ENCODE measurements around the gene PLCB4. TPM values are rescaled to one million over a fixed set of nuclear protein-coding genes. Genes with fewer than 3 reads are reported as not detected.

PLCB4 gene
- total RNA-seq, 1 donor from 2014 or later = 1.6 TPM

- Histone ChIP-seq H3K27me3 (ENCODE audit: control insufficient read depth, insufficient read depth, low read length) (no peaks in the 10 kb centered on the region), H3K4me3 (ENCODE audit: low read depth, low read length) (no peak overlapping the region), H3K36me3 (ENCODE audit: control insufficient read depth, insufficient read depth, low read length) (no peaks in the 10 kb centered on the region)
- TF ChIP-seq CTCF (IDR thresholded peaks at IDR 0.05; ENCODE audit: insufficient read depth, low read length, severe bottlenecking) = no peak
- no peak for FAIRE-seq
- no peak for DNase-seq (ENCODE audit: low read depth)
Observed at GRCh38 chr20:9024606-9025005, 44.3 kb upstream of the PLCB4 start.

- no peak overlapping the region for H3K4me3 ChIP-seq (ENCODE audit: low read depth, low read length)
- no peaks in the 10 kb centered on the region for H3K36me3 ChIP-seq (ENCODE audit: control insufficient read depth, insufficient read depth, low read length)
- DNase-seq (ENCODE audit: low read depth) (no peak), FAIRE-seq (no peak)
- TF ChIP-seq CTCF (IDR thresholded peaks at IDR 0.05; ENCODE audit: insufficient read depth, low read length, severe bottlenecking) = no peak
- H3K27me3 ChIP-seq (ENCODE audit: control insufficient read depth, insufficient read depth, low read length) = no peaks in the 10 kb centered on the region
Observed at GRCh38 chr20:9025011-9025410, 43.9 kb upstream of the PLCB4 start.

- TF ChIP-seq CTCF (IDR thresholded peaks at IDR 0.05; ENCODE audit: insufficient read depth, low read length, severe bottlenecking) = no peak
- H3K4me3 ChIP-seq (ENCODE audit: low read depth, low read length) = no peak overlapping the region
- DNase-seq (ENCODE audit: low read depth) = peak; percentile 73
- no peaks in the 10 kb centered on the region for H3K27me3 ChIP-seq (ENCODE audit: control insufficient read depth, insufficient read depth, low read length)
- FAIRE-seq = no peak
- no peaks in the 10 kb centered on the region for H3K36me3 ChIP-seq (ENCODE audit: control insufficient read depth, insufficient read depth, low read length)
Observed at GRCh38 chr20:9025643-9026042, 43.2 kb upstream of the PLCB4 start.

GRCh38 chr20:9027626-9028025 lies 41.3 kb upstream of the PLCB4 start:
- FAIRE-seq (no peak), DNase-seq (ENCODE audit: low read depth) (no peak)
- TF ChIP-seq CTCF (IDR thresholded peaks at IDR 0.05; ENCODE audit: insufficient read depth, low read length, severe bottlenecking) = no peak
- no peaks in the 10 kb centered on the region for H3K36me3 ChIP-seq (ENCODE audit: control insufficient read depth, insufficient read depth, low read length)
- no peak overlapping the region for H3K4me3 ChIP-seq (ENCODE audit: low read depth, low read length)
- H3K27me3 ChIP-seq (ENCODE audit: control insufficient read depth, insufficient read depth, low read length) = no peaks in the 10 kb centered on the region

- DNase-seq (ENCODE audit: low read depth) (no peak), FAIRE-seq (no peak)
- TF ChIP-seq CTCF (IDR thresholded peaks at IDR 0.05; ENCODE audit: insufficient read depth, low read length, severe bottlenecking) = no peak
- H3K27me3 ChIP-seq (ENCODE audit: control insufficient read depth, insufficient read depth, low read length) = no peaks in the 10 kb centered on the region
- no peaks in the 10 kb centered on the region for H3K36me3 ChIP-seq (ENCODE audit: control insufficient read depth, insufficient read depth, low read length)
- no peak overlapping the region for H3K4me3 ChIP-seq (ENCODE audit: low read depth, low read length)
Observed at GRCh38 chr20:9028419-9028818, 40.5 kb upstream of the PLCB4 start.

- no peak for FAIRE-seq
- Histone ChIP-seq H3K4me3 (ENCODE audit: low read depth, low read length) (no peak overlapping the region), H3K36me3 (ENCODE audit: control insufficient read depth, insufficient read depth, low read length) (no peaks in the 10 kb centered on the region), H3K27me3 (ENCODE audit: control insufficient read depth, insufficient read depth, low read length) (no peaks in the 10 kb centered on the region)
- no peak for DNase-seq (ENCODE audit: low read depth)
- no peak for TF ChIP-seq CTCF (IDR thresholded peaks at IDR 0.05; ENCODE audit: insufficient read depth, low read length, severe bottlenecking)
Observed at GRCh38 chr20:9031991-9032390, 36.9 kb upstream of the PLCB4 start.
